HG02588 (cell line): ENCODE measurements around the gene LSR.

Source experiments
- ATAC-seq: cut with Tn5 transposase; IDR thresholded peaks from one replicate; pipeline ENCODE4 v1.9.1; 2021; ENCODE audit warnings: mild to moderate bottlenecking, moderate library complexity; ENCODE audit not compliant: unreplicated experiment

Gene LSR

DNA sequence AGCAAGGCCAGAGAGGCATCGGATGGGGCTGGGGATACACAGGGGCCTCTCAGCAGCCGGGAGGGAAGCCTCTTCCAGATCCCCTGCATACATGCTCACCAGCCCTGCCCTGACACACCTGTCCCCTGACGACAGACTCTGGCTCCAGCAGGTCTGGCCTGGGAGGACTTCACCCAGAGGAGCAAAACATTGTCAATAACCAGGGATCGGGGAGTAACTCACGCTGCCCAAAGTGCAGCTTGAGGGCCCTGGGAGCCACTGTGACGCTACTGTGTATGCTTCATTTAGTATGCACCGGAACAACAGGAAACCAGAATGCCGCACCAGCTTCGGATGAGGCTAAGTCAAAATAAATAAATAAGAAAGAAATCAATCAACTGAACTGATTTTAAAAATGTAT, 67.8 kb downstream of the LSR start:
- no peak for ATAC-seq
